Panc1 (cell line): Measurements from ENCODE around the gene PSMD6. TPM values are rescaled to one million over a fixed set of nuclear protein-coding genes. Genes with fewer than 3 reads are reported as not detected.

Experiments
- ATAC-seq: fragments of 200-7000 bp; cut with Tn5 transposase; 2 replicates; pipeline ENCODE4 v1.9.1; 2020; ENCODE audit warnings: mild to moderate bottlenecking, moderate library complexity
- BruUV-seq: library from RNA; stranded (reverse); fragments of 400-500 nt; replicated peaks from 2 replicates; lab custom pipeline; 2021; lab: Mats Ljungman, UMichigan
- CTCF ChIA-PET: fragments of 300-600 bp; sonication (Branson Sonifier 250); formaldehyde crosslinking; loops from one replicate; lab custom pipeline; 2022; ENCODE audit warnings: antibody characterized with exemption; lab: Charles Lee
- POLR2A ChIA-PET: fragments of 300-600 bp; sonication (Branson Sonifier 250); formaldehyde crosslinking; loops from one replicate; lab custom pipeline; 2022; ENCODE audit warnings: antibody characterized with exemption; lab: Charles Lee
- DNase-seq: peaks from one replicate; pipeline ENCODE4 v3.0.0-alpha.2; 2010; ENCODE audit warnings: low read depth, low spot score
- H3K27ac ChIP-seq: 2 replicates; pipeline ENCODE4 v1.5.1; 2011; ENCODE audit warnings: mild to moderate bottlenecking, low read length, inconsistent platforms
- H3K27me3 ChIP-seq: fragments of 200-500 bp; sonication (Bioruptor generic); 2 replicates; pipeline ENCODE4 v1.6.0; 2014; ENCODE audit warnings: low read length, inconsistent platforms; ENCODE audit not compliant: control insufficient read depth, insufficient read depth
- H3K36me3 ChIP-seq: fragments of 200-500 bp; sonication (Bioruptor generic); 2 replicates; pipeline ENCODE4 v1.5.1; 2014; ENCODE audit warnings: inconsistent platforms, mild to moderate bottlenecking, low read length, moderate library complexity; ENCODE audit not compliant: control insufficient read depth, insufficient read depth
- H3K4me1 ChIP-seq: 2 replicates; pipeline ENCODE4 v1.5.1; 2011; ENCODE audit warnings: inconsistent platforms, mild to moderate bottlenecking, low read length, moderate library complexity; ENCODE audit not compliant: control insufficient read depth, insufficient read depth
- H3K4me3 ChIP-seq, 2 experiments: 2 replicates each; pipeline ENCODE4 v1.5.1; 2011 to 2012; ENCODE audit warnings: low read depth in 2 of 2, low read length in 2 of 2, mild to moderate bottlenecking in 2 of 2, inconsistent platforms in 1 of 2, moderate library complexity in 1 of 2
- H3K9me3 ChIP-seq: fragments of 200-500 bp; sonication (Bioruptor generic); 2 replicates; pipeline ENCODE4 v1.5.1; 2014; ENCODE audit warnings: low read depth, mild to moderate bottlenecking, inconsistent platforms, low read length, moderate library complexity; ENCODE audit not compliant: control insufficient read depth, insufficient read depth
- CTCF ChIP-seq: fragments of 450-650 bp; IDR thresholded peaks from 2 replicates; pipeline ENCODE4 v1.5.1; 2017; ENCODE audit warnings: mild to moderate bottlenecking
- POLR2AphosphoS5 ChIP-seq: IDR thresholded peaks from 2 replicates; pipeline ENCODE4 v1.6.1; 2012; ENCODE audit warnings: mild to moderate bottlenecking, low read depth, low read length, moderate library complexity
- REST ChIP-seq, 2 experiments: IDR thresholded peaks; 2 replicates each; pipeline ENCODE4 v1.6.1; 2011 to 2012; ENCODE audit warnings: low read depth in 2 of 2, control low read depth in 1 of 2, low read length in 1 of 2, mild to moderate bottlenecking in 1 of 2, moderate library complexity in 1 of 2; ENCODE audit not compliant: insufficient read depth in 1 of 2
- SIN3A ChIP-seq: IDR thresholded peaks from 2 replicates; pipeline ENCODE4 v1.6.1; 2012; ENCODE audit warnings: low read depth, mild to moderate bottlenecking, low read length, moderate library complexity, borderline replicate concordance; ENCODE audit not compliant: insufficient read depth
- TCF7L2 ChIP-seq: IDR thresholded peaks from 2 replicates; pipeline ENCODE4 v1.6.1; 2011; ENCODE audit warnings: mild to moderate bottlenecking, low read depth, low read length, inconsistent platforms
- in situ Hi-C: cut with HindIII; loops from 2 replicates; pipeline ENCODE4 v1.10.0; 2016; ENCODE audit warnings: low sequenced_read_pairs, low pct_unique_long_range_greater_than_20kb
- intact Hi-C: fragments of 100-400 bp; cut with micrococcal nuclease; formaldehyde crosslinking; loops from one replicate; pipeline ENCODE4 v1.10.0; 2022; ENCODE audit not compliant: unreplicated experiment
- total RNA-seq: library from RNA; stranded (reverse); gene quantifications from one replicate; pipeline ENCODE4 v1.2.1, GENCODE V29; 2021; ENCODE audit not compliant: unreplicated experiment

PSMD6 gene
- total RNA-seq, 1 experiment from 2014 or later = 55.6 TPM

- no peak for TF ChIP-seq POLR2AphosphoS5
- TF ChIP-seq CTCF = no peak
- TF ChIP-seq REST (IDR thresholded peaks at IDR 0.05; ENCODE audit: insufficient read depth in 1 of 2, low read depth in 2 of 2, low read length in 1 of 2) = no peak
- Histone ChIP-seq H3K27me3 (no peaks in the 10 kb centered on the region), H3K9me3 (no peaks in the 10 kb centered on the region), H3K4me1 (no peaks in the 10 kb centered on the region), H3K4me3 (no peak overlapping the region), H3K27ac (no peak overlapping the region), H3K36me3 (no peaks in the 10 kb centered on the region)
- ATAC-seq (no peak), DNase-seq (no peak)
- ChIA-PET POLR2A (no interaction called here), CTCF (no interaction called here)
- intact Hi-C loops (no loop called here), in situ Hi-C loops (no loop called here)
- BruUV-seq = no TSS peak
These were observed 24.5 kb upstream of the PSMD6 start for GRCh38 chr3:64047787-64048186.

- ChIA-PET POLR2A (no interaction called here), CTCF (no interaction called here)
- DNase-seq = no peak
- no peak overlapping the region for H3K27ac ChIP-seq
- TF ChIP-seq SIN3A (no peak), POLR2AphosphoS5 (no peak), CTCF (no peak), REST (IDR thresholded peaks at IDR 0.05; ENCODE audit: insufficient read depth in 1 of 2, low read depth in 2 of 2, low read length in 1 of 2) (no peak), TCF7L2 (no peak)
- no peaks in the 10 kb centered on the region for H3K27me3 ChIP-seq
- no peak overlapping the region for H3K4me3 ChIP-seq
- in situ Hi-C loops (no loop called here), intact Hi-C loops (no loop called here)
- H3K9me3 ChIP-seq = no peaks in the 10 kb centered on the region
- BruUV-seq = no TSS peak
- no peaks in the 10 kb centered on the region for H3K36me3 ChIP-seq
- no peaks in the 10 kb centered on the region for H3K4me1 ChIP-seq
- no peak for ATAC-seq
These were observed 23.8 kb upstream of the PSMD6 start for GRCh38 chr3:64046996-64047594.
